Trophoblast cell (in vitro differentiated cells and primary cell): ENCODE measurements around the gene SLC38A4.
"Not testable (repeated sequence)": the region's sequence is repeated elsewhere in the genome, so short reads cannot be mapped to it uniquely, and the experiment has no call there.

Experiments
- DNase-seq, 2 donors: peaks; one replicate each; pipeline ENCODE4 v3.0.0-alpha.2; 2016
- H2AFZ ChIP-seq: 2 replicates; pipeline ENCODE4 v1.6.1; 2013; ENCODE audit warnings: low read length, moderate library complexity, mild to moderate bottlenecking; ENCODE audit not compliant: insufficient read depth, poor library complexity
- H2AK5ac ChIP-seq: 2 replicates; pipeline ENCODE4 v1.6.1; 2013; ENCODE audit warnings: mild to moderate bottlenecking, low read length
- H2BK120ac ChIP-seq: 2 replicates; pipeline ENCODE4 v1.6.1; 2013; ENCODE audit warnings: low read length, mild to moderate bottlenecking, moderate library complexity; ENCODE audit not compliant: insufficient read depth, poor library complexity
- H2BK12ac ChIP-seq: 2 replicates; pipeline ENCODE4 v1.6.1; 2013; ENCODE audit warnings: mild to moderate bottlenecking, low read length, moderate library complexity
- H2BK5ac ChIP-seq: 2 replicates; pipeline ENCODE4 v1.6.1; 2013; ENCODE audit warnings: low read length, low read depth, moderate library complexity, mild to moderate bottlenecking; ENCODE audit not compliant: poor library complexity
- H3K14ac ChIP-seq: 2 replicates; pipeline ENCODE4 v1.6.1; 2013; ENCODE audit warnings: mild to moderate bottlenecking, low read length
- H3K18ac ChIP-seq: 2 replicates; pipeline ENCODE4 v1.6.1; 2013; ENCODE audit warnings: mild to moderate bottlenecking, low read length
- H3K23ac ChIP-seq: 2 replicates; pipeline ENCODE4 v1.6.1; 2013; ENCODE audit warnings: low read length
- H3K27ac ChIP-seq: 2 replicates; pipeline ENCODE4 v1.5.1; 2013; ENCODE audit warnings: low read depth, mild to moderate bottlenecking, inconsistent platforms, low read length, moderate library complexity
- H3K27me3 ChIP-seq: 2 replicates; pipeline ENCODE4 v1.6.1; 2013; ENCODE audit warnings: inconsistent platforms, mild to moderate bottlenecking, low read length, moderate library complexity; ENCODE audit not compliant: insufficient read depth
- H3K36me3 ChIP-seq, 2 experiments: 1 replicate in 1 of 2; 2 replicates in 1 of 2; pipeline ENCODE4 v1.6.1; 2013; ENCODE audit warnings: low read length in 2 of 2, mild to moderate bottlenecking in 2 of 2, moderate library complexity in 1 of 2; ENCODE audit not compliant: insufficient read depth in 2 of 2, control insufficient read depth in 1 of 2
- H3K4ac ChIP-seq: 2 replicates; pipeline ENCODE4 v1.6.1; 2013; ENCODE audit warnings: low read depth, mild to moderate bottlenecking, low read length, moderate library complexity
- H3K4me1 ChIP-seq, 2 experiments: 1 replicate in 1 of 2; 2 replicates in 1 of 2; pipeline ENCODE4 v1.6.1; 2013; ENCODE audit warnings: low read length in 2 of 2, mild to moderate bottlenecking in 2 of 2, moderate library complexity in 1 of 2; ENCODE audit not compliant: insufficient read depth in 2 of 2, control insufficient read depth in 1 of 2
- H3K4me2 ChIP-seq: 2 replicates; pipeline ENCODE4 v1.6.1; 2013; ENCODE audit warnings: inconsistent platforms, mild to moderate bottlenecking, low read length, moderate library complexity
- H3K4me3 ChIP-seq: 2 replicates; pipeline ENCODE4 v1.5.1; 2013; ENCODE audit warnings: mild to moderate bottlenecking, low read depth, low read length, inconsistent platforms
- H3K79me1 ChIP-seq: one replicate; pipeline ENCODE4 v1.6.1; 2013; ENCODE audit warnings: low read length
- H3K79me2 ChIP-seq: 2 replicates; pipeline ENCODE4 v1.6.1; 2013; ENCODE audit warnings: low read length, mild to moderate bottlenecking; ENCODE audit not compliant: control insufficient read depth, insufficient read depth, poor library complexity
- H3K9ac ChIP-seq: 2 replicates; pipeline ENCODE4 v1.6.1; 2013; ENCODE audit warnings: mild to moderate bottlenecking, low read length
- H3K9me3 ChIP-seq: 2 replicates; pipeline ENCODE4 v1.6.1; 2013; ENCODE audit warnings: low read depth, mild to moderate bottlenecking, control low read depth, inconsistent platforms, low read length; ENCODE audit not compliant: insufficient read depth
- H4K12ac ChIP-seq: 2 replicates; pipeline ENCODE4 v1.6.1; 2013; ENCODE audit warnings: low read depth, mild to moderate bottlenecking, low read length, moderate library complexity
- H4K8ac ChIP-seq: 2 replicates; pipeline ENCODE4 v1.6.1; 2013; ENCODE audit warnings: low read depth, mild to moderate bottlenecking, low read length, moderate library complexity
- H4K91ac ChIP-seq: one replicate; pipeline ENCODE4 v1.6.1; 2013; ENCODE audit warnings: low read depth, mild to moderate bottlenecking, low read length, moderate library complexity
- WGBS: extraction: QIAGEN DNeasy Blood & Tissue Kit; methylation state at CpG from one replicate; pipeline ENCODE4 v1.1.7; 2013; ENCODE audit warnings: missing lambda C conversion rate; ENCODE audit not compliant: insufficient read length, insufficient coverage; ENCODE audit errors: extremely low coverage; 5-methylcytosine and 5-hydroxymethylcytosine counted together

The SLC38A4 gene

DNA sequence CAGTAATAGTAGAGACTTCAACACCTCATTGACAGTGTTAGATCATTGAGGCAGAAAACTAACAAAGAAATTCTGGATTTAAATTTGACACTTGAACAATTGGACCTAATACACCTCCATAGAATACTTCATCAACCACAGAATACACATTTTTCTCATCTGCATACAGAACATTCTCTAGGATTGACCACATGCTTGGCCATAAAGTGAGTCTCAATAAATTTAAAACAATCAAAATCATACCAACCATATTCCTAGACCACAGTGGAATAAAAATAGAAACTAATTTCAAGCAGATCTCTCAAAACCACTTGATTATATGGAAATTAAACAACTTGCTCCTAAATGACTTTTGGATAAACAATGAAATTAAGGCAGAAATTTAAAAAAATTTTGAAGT, 82.3 kb downstream of the SLC38A4 start:
- no peak overlapping the region for H2BK5ac ChIP-seq
- H4K91ac ChIP-seq = no peak overlapping the region
- H2BK12ac ChIP-seq = no peak overlapping the region
- H2BK120ac ChIP-seq = no peak overlapping the region
- H2AK5ac ChIP-seq = no peak overlapping the region
- no peak overlapping the region for H3K4ac ChIP-seq
- no peak overlapping the region for H3K14ac ChIP-seq
- no peaks in the 10 kb centered on the region for H3K79me2 ChIP-seq
- H3K4me2 ChIP-seq = no peak overlapping the region
- no peak overlapping the region for H4K8ac ChIP-seq
- H4K12ac ChIP-seq = no peak overlapping the region
- no peaks in the 10 kb centered on the region for H3K4me1 ChIP-seq
- H3K9me3 ChIP-seq = no peaks in the 10 kb centered on the region
- H3K4me3 ChIP-seq = no peak overlapping the region
- no peak overlapping the region for H3K9ac ChIP-seq
- DNase-seq = no peak
- H3K23ac ChIP-seq = no peak overlapping the region
- no peaks in the 10 kb centered on the region for H3K36me3 ChIP-seq
- no peak overlapping the region for H3K18ac ChIP-seq
- H3K27me3 ChIP-seq = no peaks in the 10 kb centered on the region
- no peak overlapping the region for H3K27ac ChIP-seq
- no peaks in the 10 kb centered on the region for H3K79me1 ChIP-seq
- H2AFZ ChIP-seq = no peak overlapping the region

DNA sequence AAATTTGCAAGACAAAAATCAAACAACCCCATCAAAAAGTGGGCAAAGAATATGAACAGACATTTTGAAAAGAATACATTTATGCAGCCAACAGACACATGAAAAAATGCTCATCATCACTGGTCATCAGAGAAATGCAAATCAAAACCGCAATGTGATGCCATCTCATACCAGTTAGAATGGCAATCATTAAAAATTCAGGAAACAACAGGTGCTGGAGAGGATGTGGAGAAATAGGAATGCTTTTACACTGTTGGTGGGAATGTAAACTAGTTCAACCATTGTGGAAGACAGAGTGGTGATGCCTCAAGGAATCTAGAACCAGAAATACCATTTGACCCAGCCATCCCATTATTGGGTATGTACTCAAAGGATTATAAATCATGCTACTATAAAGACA, 83.5 kb downstream of the SLC38A4 start:
- not testable (repeated sequence) for H3K79me1 ChIP-seq, H2BK5ac ChIP-seq, H2BK120ac ChIP-seq, H3K18ac ChIP-seq, H3K27me3 ChIP-seq, DNase-seq, H4K8ac ChIP-seq, H2AFZ ChIP-seq, H3K9me3 ChIP-seq, H3K4me3 ChIP-seq, H3K36me3 ChIP-seq, H2BK12ac ChIP-seq, H3K4me1 ChIP-seq, H2AK5ac ChIP-seq, H3K23ac ChIP-seq, H4K91ac ChIP-seq, H4K12ac ChIP-seq, H3K9ac ChIP-seq, H3K27ac ChIP-seq, H3K79me2 ChIP-seq, H3K4ac ChIP-seq, H3K14ac ChIP-seq, H3K4me2 ChIP-seq
- WGBS = no CpG with 5 or more reads among the region's 1 CpG

DNA sequence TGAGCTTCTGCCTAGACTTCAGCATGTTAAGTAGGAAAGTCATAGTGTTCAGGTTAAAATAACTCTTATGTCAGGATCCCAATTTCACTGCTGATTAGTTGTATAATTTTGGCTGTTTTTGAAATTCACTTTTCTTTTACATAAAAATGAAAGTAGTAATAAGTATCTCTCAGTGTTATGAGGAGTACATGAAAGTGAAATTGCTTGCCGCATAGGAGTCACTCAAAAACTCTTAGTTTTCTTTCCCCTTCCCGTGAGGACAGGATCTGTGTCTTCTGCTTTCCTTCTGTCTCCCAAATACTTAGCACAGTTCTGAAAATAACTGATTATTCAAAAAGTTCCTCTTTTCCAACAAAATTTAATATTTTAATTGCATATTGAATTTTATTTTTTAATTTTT, 100.5 kb downstream of the SLC38A4 start:
- Histone ChIP-seq H4K91ac (no peak overlapping the region), H3K4me1 (no peaks in the 10 kb centered on the region), H3K4me3 (no peak overlapping the region), H3K27me3 (no peaks in the 10 kb centered on the region), H3K4ac (no peak overlapping the region), H3K4me2 (no peak overlapping the region), H2BK5ac (no peak overlapping the region), H3K14ac (no peak overlapping the region), H4K8ac (no peak overlapping the region), H2AK5ac (no peak overlapping the region), H3K9ac (no peak overlapping the region), H3K79me2 (no peaks in the 10 kb centered on the region), H3K18ac (no peak overlapping the region), H3K79me1 (no peaks in the 10 kb centered on the region), H2BK12ac (no peak overlapping the region), H3K36me3 (no peaks in the 10 kb centered on the region), H2BK120ac (no peak overlapping the region), H4K12ac (no peak overlapping the region), H3K27ac (no peak overlapping the region), H3K23ac (no peak overlapping the region), H3K9me3 (no peaks in the 10 kb centered on the region), H2AFZ (no peak overlapping the region)
- WGBS = no CpG with 5 or more reads among the region's 2 CpGs
- no peak for DNase-seq

DNA sequence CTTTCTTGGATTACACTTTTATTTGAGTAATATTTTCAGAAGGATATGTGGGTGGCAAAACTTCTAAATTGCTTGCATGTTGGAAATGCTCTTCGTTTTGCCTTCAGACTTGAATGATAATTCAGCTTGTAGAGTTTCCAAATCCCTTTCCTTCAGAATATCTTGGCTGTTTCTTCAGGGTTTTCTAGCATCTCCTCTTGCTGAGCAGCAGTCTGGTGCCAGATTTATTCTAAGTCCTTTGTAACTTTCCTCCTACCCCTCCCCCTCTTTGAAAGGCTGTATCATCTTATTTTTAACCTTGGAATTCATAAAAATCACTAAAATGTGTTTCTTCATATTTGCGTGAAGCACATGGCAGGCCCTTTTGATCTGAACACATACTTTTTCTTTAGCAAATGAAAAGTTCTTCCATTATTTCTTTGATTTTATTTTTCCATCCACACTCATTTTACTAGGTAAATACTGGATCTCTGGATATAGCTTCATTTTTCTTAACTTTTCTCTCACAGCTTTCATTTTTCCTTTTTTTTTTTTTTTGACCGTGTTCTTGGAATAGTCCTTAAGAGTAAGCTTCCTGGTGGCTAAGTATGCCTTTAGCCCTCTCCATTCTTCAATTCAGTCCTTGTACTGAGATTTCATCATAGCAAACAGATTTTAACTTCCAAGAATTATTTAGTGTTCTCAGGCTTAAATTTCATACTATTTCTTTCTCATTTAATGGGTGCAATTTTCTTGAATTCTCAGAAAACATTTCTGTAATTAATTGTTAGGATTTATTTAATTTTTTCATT, 102.0 kb downstream of the SLC38A4 start:
- no CpG with 5 or more reads among the region's 3 CpGs for WGBS
- H3K27ac ChIP-seq = no peak overlapping the region
- H3K36me3 ChIP-seq = no peaks in the 10 kb centered on the region

More for the DNA sequence above, 102.0 kb downstream of the SLC38A4 start:
- no peaks in the 10 kb centered on the region for H3K4me1 ChIP-seq
- H3K27me3 ChIP-seq = no peaks in the 10 kb centered on the region
- H2BK120ac ChIP-seq = no peak overlapping the region
- no peaks in the 10 kb centered on the region for H3K79me2 ChIP-seq
- H2AK5ac ChIP-seq = no peak overlapping the region
- H2BK5ac ChIP-seq = no peak overlapping the region
- H3K4ac ChIP-seq = no peak overlapping the region
- no peak overlapping the region for H4K8ac ChIP-seq
- H3K18ac ChIP-seq = no peak overlapping the region
- H3K9ac ChIP-seq = no peak overlapping the region
- no peak overlapping the region for H3K4me2 ChIP-seq
- no peak overlapping the region for H3K14ac ChIP-seq
- H4K91ac ChIP-seq = no peak overlapping the region
- H2AFZ ChIP-seq = no peak overlapping the region
- no peaks in the 10 kb centered on the region for H3K79me1 ChIP-seq
- no peak for DNase-seq
- no peak overlapping the region for H3K23ac ChIP-seq
- H4K12ac ChIP-seq = no peak overlapping the region
- no peaks in the 10 kb centered on the region for H3K9me3 ChIP-seq
- no peak overlapping the region for H3K4me3 ChIP-seq
- H2BK12ac ChIP-seq = no peak overlapping the region
